ENCODE data around the gene ITGA7. TPM values are rescaled to one million over a fixed set of nuclear protein-coding genes. Genes with fewer than 3 reads are reported as not detected.

ITGA7 gene
- total and polyA plus RNA-seq, 4 donors: 34.4 to 115 (median 66.4) TPM

GRCh38 chr12:55684761-55685370 lies 22.8 kb downstream of the ITGA7 start:
- Histone ChIP-seq H3K36me3 (ENCODE audit: control insufficient read depth, insufficient read depth, low read length) (peaks cover 30% of the 10 kb centered on the region), H3K9me3 (ENCODE audit: control insufficient read depth, insufficient read depth, low read length) (no peaks in the 10 kb centered on the region), H3K27me3 (ENCODE audit: control insufficient read depth, insufficient read depth, low read length) (peaks cover 4% of the 10 kb centered on the region), H3K27ac (ENCODE audit: low read depth, low read length) (no peak overlapping the region), H3K4me3 (ENCODE audit: low read depth, low read length) (no peak overlapping the region), H3K4me1 (ENCODE audit: control insufficient read depth, insufficient read depth, low read length) (peaks cover 10% of the 10 kb centered on the region)
- DNase-seq (ENCODE audit: low read depth in 4 of 6, low spot score in 6 of 6): no peak
- WGBS (ENCODE audit: insufficient coverage): 97% methylated on average over 13 of the region's 20 CpGs

GRCh38 chr12:55683676-55684075 lies 24.0 kb downstream of the ITGA7 start:
- no peak for DNase-seq (ENCODE audit: low read depth in 4 of 6, low spot score in 6 of 6)
- peaks cover 28% of the 10 kb centered on the region for H3K36me3 ChIP-seq (ENCODE audit: control insufficient read depth, insufficient read depth, low read length)
- peaks cover 4% of the 10 kb centered on the region for H3K27me3 ChIP-seq (ENCODE audit: control insufficient read depth, insufficient read depth, low read length)
- no peak overlapping the region for H3K4me3 ChIP-seq (ENCODE audit: low read depth, low read length)
- WGBS (ENCODE audit: insufficient coverage): 91% methylated on average over 5 of the region's 7 CpGs
- peaks cover 10% of the 10 kb centered on the region for H3K4me1 ChIP-seq (ENCODE audit: control insufficient read depth, insufficient read depth, low read length)
- no peak overlapping the region for H3K27ac ChIP-seq (ENCODE audit: low read depth, low read length)
- H3K9me3 ChIP-seq (ENCODE audit: control insufficient read depth, insufficient read depth, low read length): no peaks in the 10 kb centered on the region

- WGBS (ENCODE audit: insufficient coverage): 100% methylated on average over 2 of the region's 13 CpGs
- no peak overlapping the region for H3K4me3 ChIP-seq (ENCODE audit: low read depth, low read length)
- H3K36me3 ChIP-seq (ENCODE audit: control insufficient read depth, insufficient read depth, low read length): peaks cover 19% of the 10 kb centered on the region
- H3K27me3 ChIP-seq (ENCODE audit: control insufficient read depth, insufficient read depth, low read length): peaks cover 4% of the 10 kb centered on the region
- peaks cover 10% of the 10 kb centered on the region for H3K4me1 ChIP-seq (ENCODE audit: control insufficient read depth, insufficient read depth, low read length)
- no peak for DNase-seq (ENCODE audit: low read depth in 4 of 6, low spot score in 6 of 6)
- H3K9me3 ChIP-seq (ENCODE audit: control insufficient read depth, insufficient read depth, low read length): no peaks in the 10 kb centered on the region
- no peak overlapping the region for H3K27ac ChIP-seq (ENCODE audit: low read depth, low read length)
Measured at GRCh38 chr12:55682087-55682796, 25.5 kb downstream of the ITGA7 start.

- H3K9me3 ChIP-seq (ENCODE audit: control insufficient read depth, insufficient read depth, low read length): no peaks in the 10 kb centered on the region
- H3K4me1 ChIP-seq (ENCODE audit: control insufficient read depth, insufficient read depth, low read length): peaks cover 10% of the 10 kb centered on the region
- H3K36me3 ChIP-seq (ENCODE audit: control insufficient read depth, insufficient read depth, low read length): peaks cover 13% of the 10 kb centered on the region
- no peak overlapping the region for H3K27ac ChIP-seq (ENCODE audit: low read depth, low read length)
- 20% methylated on average over 12 of the region's 17 CpGs for WGBS (ENCODE audit: insufficient coverage)
- peak in 2 of 6 donors; percentile 10 to 49 for DNase-seq (ENCODE audit: low read depth in 4 of 6, low spot score in 6 of 6)
- no peak overlapping the region for H3K4me3 ChIP-seq (ENCODE audit: low read depth, low read length)
- H3K27me3 ChIP-seq (ENCODE audit: control insufficient read depth, insufficient read depth, low read length): peaks cover 4% of the 10 kb centered on the region
Measured at GRCh38 chr12:55681142-55682077, 26.3 kb downstream of the ITGA7 start.

GRCh38 chr12:55679691-55680090 lies 28.0 kb downstream of the ITGA7 start:
- peaks cover 4% of the 10 kb centered on the region for H3K27me3 ChIP-seq (ENCODE audit: control insufficient read depth, insufficient read depth, low read length)
- 81% methylated on average over 3 of the region's 5 CpGs for WGBS (ENCODE audit: insufficient coverage)
- DNase-seq (ENCODE audit: low read depth in 4 of 6, low spot score in 6 of 6): no peak
- H3K9me3 ChIP-seq (ENCODE audit: control insufficient read depth, insufficient read depth, low read length): no peaks in the 10 kb centered on the region
- H3K27ac ChIP-seq (ENCODE audit: low read depth, low read length): no peak overlapping the region
- H3K4me3 ChIP-seq (ENCODE audit: low read depth, low read length): no peak overlapping the region
- peaks cover 10% of the 10 kb centered on the region for H3K4me1 ChIP-seq (ENCODE audit: control insufficient read depth, insufficient read depth, low read length)
- H3K36me3 ChIP-seq (ENCODE audit: control insufficient read depth, insufficient read depth, low read length): no peaks in the 10 kb centered on the region

GRCh38 chr12:55676707-55677106 lies 31.0 kb downstream of the ITGA7 start:
- no peaks in the 10 kb centered on the region for H3K36me3 ChIP-seq (ENCODE audit: control insufficient read depth, insufficient read depth, low read length)
- peaks cover 6% of the 10 kb centered on the region for H3K4me1 ChIP-seq (ENCODE audit: control insufficient read depth, insufficient read depth, low read length)
- 67% methylated on average over 3 of the region's 6 CpGs for WGBS (ENCODE audit: insufficient coverage)
- no peaks in the 10 kb centered on the region for H3K9me3 ChIP-seq (ENCODE audit: control insufficient read depth, insufficient read depth, low read length)
- H3K27me3 ChIP-seq (ENCODE audit: control insufficient read depth, insufficient read depth, low read length): peaks cover under 1% of the 10 kb centered on the region
- no peak for DNase-seq (ENCODE audit: low read depth in 4 of 6, low spot score in 6 of 6)
- H3K4me3 ChIP-seq (ENCODE audit: low read depth, low read length): no peak overlapping the region
- H3K27ac ChIP-seq (ENCODE audit: low read depth, low read length): no peak overlapping the region

- Histone ChIP-seq H3K9me3 (ENCODE audit: control insufficient read depth, insufficient read depth, low read length) (no peaks in the 10 kb centered on the region), H3K4me3 (ENCODE audit: low read depth, low read length) (no peak overlapping the region), H3K27ac (ENCODE audit: low read depth, low read length) (no peak overlapping the region), H3K4me1 (ENCODE audit: control insufficient read depth, insufficient read depth, low read length) (no peaks in the 10 kb centered on the region), H3K36me3 (ENCODE audit: control insufficient read depth, insufficient read depth, low read length) (no peaks in the 10 kb centered on the region), H3K27me3 (ENCODE audit: control insufficient read depth, insufficient read depth, low read length) (no peaks in the 10 kb centered on the region)
- no peak for DNase-seq (ENCODE audit: low read depth in 4 of 6, low spot score in 6 of 6)
- 88% methylated on average over 6 of the region's 8 CpGs for WGBS (ENCODE audit: insufficient coverage)
Measured at GRCh38 chr12:55675666-55676065, 32.0 kb downstream of the ITGA7 start.

- no peaks in the 10 kb centered on the region for H3K9me3 ChIP-seq (ENCODE audit: control insufficient read depth, insufficient read depth, low read length)
- DNase-seq (ENCODE audit: low read depth in 4 of 6, low spot score in 6 of 6): no peak
- no peaks in the 10 kb centered on the region for H3K4me1 ChIP-seq (ENCODE audit: control insufficient read depth, insufficient read depth, low read length)
- no peaks in the 10 kb centered on the region for H3K36me3 ChIP-seq (ENCODE audit: control insufficient read depth, insufficient read depth, low read length)
- no peaks in the 10 kb centered on the region for H3K27me3 ChIP-seq (ENCODE audit: control insufficient read depth, insufficient read depth, low read length)
- no peak overlapping the region for H3K27ac ChIP-seq (ENCODE audit: low read depth, low read length)
- H3K4me3 ChIP-seq (ENCODE audit: low read depth, low read length): no peak overlapping the region
Measured at GRCh38 chr12:55673638-55674037, 34.1 kb downstream of the ITGA7 start.

GRCh38 chr12:55671746-55672145 lies 36.0 kb downstream of the ITGA7 start:
- H3K4me3 ChIP-seq (ENCODE audit: low read depth, low read length): no peak overlapping the region
- H3K36me3 ChIP-seq (ENCODE audit: control insufficient read depth, insufficient read depth, low read length): no peaks in the 10 kb centered on the region
- H3K27ac ChIP-seq (ENCODE audit: low read depth, low read length): no peak overlapping the region
- H3K4me1 ChIP-seq (ENCODE audit: control insufficient read depth, insufficient read depth, low read length): no peaks in the 10 kb centered on the region
- no peaks in the 10 kb centered on the region for H3K9me3 ChIP-seq (ENCODE audit: control insufficient read depth, insufficient read depth, low read length)
- DNase-seq (ENCODE audit: low read depth in 4 of 6, low spot score in 6 of 6): no peak
- H3K27me3 ChIP-seq (ENCODE audit: control insufficient read depth, insufficient read depth, low read length): no peaks in the 10 kb centered on the region
- 73% methylated on average over 4 of the region's 4 CpGs for WGBS (ENCODE audit: insufficient coverage)
